ENCODE data around the gene APOBEC3B. TPM values are rescaled to one million over a fixed set of nuclear protein-coding genes. Genes with fewer than 3 reads are reported as not detected.

Gene APOBEC3B
- total RNA-seq, 1 experiment from 2014 or later: 11.3 TPM

Other genes with a start within 250 kb of the APOBEC3B start
- 54.0 and 55.5 TPM in 2 replicates for gene SUN2, start 226.3 kb upstream of the APOBEC3B start, total RNA-seq (2014; rRNA removed)
- gene DNAL4, start 188.2 kb upstream of the APOBEC3B start, total RNA-seq (2014; rRNA removed): 22.5 and 24.5 TPM in 2 replicates
- 2.8 and 3.5 TPM in 2 replicates for gene NPTXR, start 138.3 kb upstream of the APOBEC3B start, total RNA-seq (2014; rRNA removed)
- gene CBX6, start 110.1 kb upstream of the APOBEC3B start, total RNA-seq (2014; rRNA removed): 37.5 and 50.1 TPM in 2 replicates
- gene APOBEC3A, start 24.7 kb upstream of the APOBEC3B start, total RNA-seq (2014; rRNA removed): not detected in 2 replicates
- 35.5 and 37.8 TPM in 2 replicates for gene APOBEC3C, start 31.9 kb downstream of the APOBEC3B start, total RNA-seq (2014; rRNA removed)
- 0.33 TPM in 1 of 2 replicates, not detected in the other for gene APOBEC3D, start 38.8 kb downstream of the APOBEC3B start, total RNA-seq (2014; rRNA removed)
- gene APOBEC3F, start 58.5 kb downstream of the APOBEC3B start, total RNA-seq (2014; rRNA removed): not detected in 2 replicates
- 1.3 and 4.4 TPM in 2 replicates for gene APOBEC3G, start 94.9 kb downstream of the APOBEC3B start, total RNA-seq (2014; rRNA removed)
- gene APOBEC3H, start 114.9 kb downstream of the APOBEC3B start, total RNA-seq (2014; rRNA removed): 0.87 TPM in 1 of 2 replicates, not detected in the other
- 8.0 and 8.6 TPM in 2 replicates for gene CBX7, start 170.3 kb downstream of the APOBEC3B start, total RNA-seq (2014; rRNA removed)

Data from PC-3 (cell line).